Esophagus muscularis mucosa (tissue), 3 donors: ENCODE results near the gene MED26.

Experiments used
- CTCF ChIP-seq, 3 experiments: fragments of 200-600 bp in 2 of 3; fragments of 450-650 bp in 1 of 3; sonication (generic) in 2 of 3; IDR thresholded peaks; one replicate each; pipeline ENCODE4 v1.5.1; 2017 to 2019; ENCODE audit warnings: antibody characterized with exemption in 3 of 3, mild to moderate bottlenecking in 2 of 3, moderate library complexity in 1 of 3
- POLR2AphosphoS5 ChIP-seq, 2 donors: sonication (generic); formaldehyde crosslinking; IDR thresholded peaks; one replicate each; pipeline ENCODE4 v1.6.1; 2017; ENCODE audit warnings: antibody characterized with exemption in 2 of 2

GRCh38 chr19:16604615-16605014, 23.4 kb downstream of the MED26 start:
- no peak for TF ChIP-seq CTCF (IDR thresholded peaks at IDR 0.05)
- TF ChIP-seq POLR2AphosphoS5 (IDR thresholded peaks at IDR 0.05): no peak
